ENCODE data around the gene WDR75.

The WDR75 gene

DNA sequence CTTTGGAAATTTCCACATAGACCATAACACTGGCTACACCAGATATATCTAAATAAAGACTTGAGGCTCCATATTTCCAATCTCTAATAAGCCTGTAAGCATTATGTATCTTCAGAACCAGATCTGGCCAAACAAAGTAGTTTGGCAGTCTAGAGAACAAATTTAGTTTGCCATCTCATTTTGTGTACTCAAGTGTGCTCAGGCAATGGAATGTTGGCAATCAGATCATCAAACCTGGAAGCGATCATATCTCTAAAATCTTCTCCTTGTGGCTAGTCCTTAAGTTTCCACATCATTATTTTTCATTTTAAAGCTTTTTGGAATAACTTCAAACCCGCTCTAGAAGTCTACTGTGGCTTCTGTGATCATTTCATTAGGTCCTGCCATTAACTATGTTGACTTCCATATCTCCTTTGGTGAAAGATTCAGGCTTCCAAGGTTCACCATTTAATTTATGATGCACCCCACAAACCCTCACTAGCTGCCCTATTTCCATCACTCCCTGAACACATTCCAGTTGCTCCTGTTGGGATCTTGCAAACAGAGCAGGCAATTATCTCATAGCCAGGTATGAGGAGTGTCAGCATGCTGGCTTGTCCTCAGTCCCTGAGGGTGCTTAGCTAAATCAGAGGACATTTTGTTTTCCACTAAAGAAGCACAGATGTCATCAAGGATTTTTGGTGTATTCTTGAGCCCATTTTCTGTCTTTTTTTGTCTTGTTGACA is 46.2 kb downstream of the WDR75 start:
- no peaks in the 10 kb centered on the region for H3K9me3 ChIP-seq (ENCODE audit: severe bottlenecking)

GRCh38 chr2:189488008-189488310 is 46.7 kb downstream of the WDR75 start:
- no peak overlapping the region for H3K4me3 ChIP-seq (ENCODE audit: low read depth, low read length)
- H3K9me3 ChIP-seq (ENCODE audit: severe bottlenecking): no peaks in the 10 kb centered on the region
- no peaks in the 10 kb centered on the region for H3K36me3 ChIP-seq
- no peak for TF ChIP-seq CTCF (IDR thresholded peaks at IDR 0.05; ENCODE audit: low read depth, low read length)
- no peak overlapping the region for H3K27ac ChIP-seq
- H3K27me3 ChIP-seq (ENCODE audit: insufficient read depth, low read depth, severe bottlenecking): no peaks in the 10 kb centered on the region
- no peak for DNase-seq

More for the DNA sequence above, 46.2 kb downstream of the WDR75 start:
- no peak for TF ChIP-seq CTCF (IDR thresholded peaks at IDR 0.05; ENCODE audit: low read depth, low read length)
- H3K27me3 ChIP-seq (ENCODE audit: insufficient read depth, low read depth, severe bottlenecking): no peaks in the 10 kb centered on the region
- no peaks in the 10 kb centered on the region for H3K36me3 ChIP-seq
- no peak overlapping the region for H3K27ac ChIP-seq
- no peak overlapping the region for H3K4me3 ChIP-seq (ENCODE audit: low read depth, low read length)
- DNase-seq: no peak

GRCh38 chr2:189492451-189492850 is 51.2 kb downstream of the WDR75 start:
- Histone ChIP-seq H3K27ac (no peak overlapping the region), H3K9me3 (ENCODE audit: severe bottlenecking) (no peaks in the 10 kb centered on the region), H3K27me3 (ENCODE audit: insufficient read depth, low read depth, severe bottlenecking) (no peaks in the 10 kb centered on the region), H3K36me3 (no peaks in the 10 kb centered on the region), H3K4me3 (ENCODE audit: low read depth, low read length) (no peak overlapping the region)
- TF ChIP-seq CTCF (IDR thresholded peaks at IDR 0.05; ENCODE audit: low read depth, low read length): no peak
- no peak for DNase-seq

DNA sequence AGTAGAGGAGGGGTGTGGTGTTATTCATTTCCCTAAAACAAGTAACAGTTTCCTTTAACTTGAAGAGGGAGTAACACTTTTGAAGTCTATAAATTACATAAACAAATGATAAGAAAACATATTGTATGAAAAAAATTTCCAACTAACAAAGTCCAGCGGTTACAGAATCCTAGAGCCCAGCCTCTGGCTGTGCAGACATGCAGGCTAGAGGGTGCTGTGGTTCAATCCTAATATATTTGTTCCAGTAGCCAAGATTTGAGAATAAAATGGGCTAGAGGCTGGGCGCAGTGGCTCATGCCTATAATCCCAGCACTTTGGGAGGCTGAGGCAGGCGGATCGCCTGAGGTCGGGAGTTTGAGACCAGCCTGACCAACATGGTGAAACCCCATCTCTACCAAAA is 56.9 kb downstream of the WDR75 start:
- DNase-seq: no peak
- Histone ChIP-seq H3K27me3 (ENCODE audit: insufficient read depth, low read depth, severe bottlenecking) (no peaks in the 10 kb centered on the region), H3K9me3 (ENCODE audit: severe bottlenecking) (no peaks in the 10 kb centered on the region), H3K4me3 (ENCODE audit: low read depth, low read length) (no peak overlapping the region), H3K27ac (no peak overlapping the region), H3K36me3 (no peaks in the 10 kb centered on the region)
- no peak for TF ChIP-seq CTCF (IDR thresholded peaks at IDR 0.05; ENCODE audit: low read depth, low read length)

- no peak for DNase-seq
- H3K27ac ChIP-seq: no peak overlapping the region; the same call in 1 of the 2 replicates
- H3K9me3 ChIP-seq (ENCODE audit: severe bottlenecking): no peaks in the 10 kb centered on the region
- H3K4me3 ChIP-seq (ENCODE audit: low read depth, low read length): no peak overlapping the region
- H3K27me3 ChIP-seq (ENCODE audit: insufficient read depth, low read depth, severe bottlenecking): no peaks in the 10 kb centered on the region
- no peaks in the 10 kb centered on the region for H3K36me3 ChIP-seq
- TF ChIP-seq CTCF (IDR thresholded peaks at IDR 0.05; ENCODE audit: low read depth, low read length): no peak
Measured at GRCh38 chr2:189499137-189499536, 57.9 kb downstream of the WDR75 start.
